Measurements from ENCODE around the gene TEKT3.

- TF ChIP-seq CTCF (IDR thresholded peaks at IDR 0.05), result no peak
- TF ChIP-seq ZFX (IDR thresholded peaks at IDR 0.05; ENCODE audit: borderline replicate concordance), result no peak
Observed at GRCh38 chr17:15385305-15385704, 43.9 kb upstream of the TEKT3 start.
